HEK293 (cell line): ENCODE results near the gene CLPSL1.

Source experiments
- CTCF ChIP-seq: fragments of 450-650 bp; formaldehyde crosslinking; IDR thresholded peaks from 2 replicates; pipeline ENCODE4 v1.5.1; 2016; ENCODE audit warnings: missing biosample characterization, missing genetic modification characterization
- ZNF138 ChIP-seq: fragments of 450-650 bp; formaldehyde crosslinking; IDR thresholded peaks from 2 replicates; pipeline ENCODE4 v1.5.1; 2016; ENCODE audit warnings: missing biosample characterization, missing genetic modification characterization, borderline replicate concordance
- ZNF280D ChIP-seq: fragments of 450-650 bp; formaldehyde crosslinking; IDR thresholded peaks from 2 replicates; pipeline ENCODE4 v1.5.1; 2016; ENCODE audit warnings: missing biosample characterization, missing genetic modification characterization

- TF ChIP-seq ZNF280D (tag by site-specific recombination) (no peak), CTCF (tag by site-specific recombination) (no peak), ZNF138 (tag by site-specific recombination) (no peak)
These were observed 50.6 kb downstream of the CLPSL1 start for GRCh38 chr6:35831257-35832007.
